GM21825 (cell line): ENCODE data around the gene CPNE9.

Experiments
- ATAC-seq: cut with Tn5 transposase; IDR thresholded peaks from one replicate; pipeline ENCODE4 v1.9.1; 2021; ENCODE audit warnings: mild to moderate bottlenecking, moderate library complexity; ENCODE audit not compliant: unreplicated experiment

CPNE9 gene

GRCh38 chr3:9715136-9715535, 11.5 kb downstream of the CPNE9 start:
- no peak for ATAC-seq

- ATAC-seq = no peak
Measured at GRCh38 chr3:9715764-9716437, 12.3 kb downstream of the CPNE9 start.

GRCh38 chr3:9716801-9717555, 13.3 kb downstream of the CPNE9 start:
- no peak for ATAC-seq

- no peak for ATAC-seq
Measured at GRCh38 chr3:9717563-9717962, 13.9 kb downstream of the CPNE9 start.

GRCh38 chr3:9718118-9718517, 14.5 kb downstream of the CPNE9 start:
- no peak for ATAC-seq

GRCh38 chr3:9721015-9721699, 17.5 kb downstream of the CPNE9 start:
- ATAC-seq = no peak

GRCh38 chr3:9721700-9722060, 18.0 kb downstream of the CPNE9 start:
- ATAC-seq = no peak

GRCh38 chr3:9725775-9726515, 22.3 kb downstream of the CPNE9 start:
- no peak for ATAC-seq

- no peak for ATAC-seq
Measured at GRCh38 chr3:9727041-9727595, 23.5 kb downstream of the CPNE9 start.

- no peak for ATAC-seq
Measured at GRCh38 chr3:9727743-9728142, 24.1 kb downstream of the CPNE9 start.

GRCh38 chr3:9729419-9729818, 25.8 kb downstream of the CPNE9 start:
- ATAC-seq = no peak

- peak; percentile 37 for ATAC-seq
Measured at GRCh38 chr3:9730657-9731205, 27.1 kb downstream of the CPNE9 start.

GRCh38 chr3:9731206-9732079, 27.8 kb downstream of the CPNE9 start, which contains the start of gene BRPF1:
TSS of gene BRPF1 (plus strand) at chr3:9731735. CDS start at chr3:9734141, 2,406 bp downstream.
- ATAC-seq = peak; percentile 92

- ATAC-seq = peak; percentile 5
Measured at GRCh38 chr3:9732080-9732739, 28.6 kb downstream of the CPNE9 start.

- no peak for ATAC-seq
Measured at GRCh38 chr3:9732740-9733115, 29.1 kb downstream of the CPNE9 start.

- no peak for ATAC-seq
Measured at GRCh38 chr3:9736831-9737230, 33.2 kb downstream of the CPNE9 start.

GRCh38 chr3:9739181-9739580, 35.5 kb downstream of the CPNE9 start:
- no peak for ATAC-seq

- no peak for ATAC-seq
Measured at GRCh38 chr3:9742560-9742959, 38.9 kb downstream of the CPNE9 start.

- no peak for ATAC-seq
Measured at GRCh38 chr3:9743548-9743947, 39.9 kb downstream of the CPNE9 start.
